ENCODE data around the gene LDLRAD4. TPM values are rescaled to one million over a fixed set of nuclear protein-coding genes. Genes with fewer than 3 reads are reported as not detected.

Gene LDLRAD4
- total and polyA plus RNA-seq, 2 donors (not counting 1 experiment from before 2014, with no cell fraction given) = 13.9 to 35.7 TPM

- Mint-ChIP-seq H3K4me3 (no peak overlapping the region), H3K27me3 (no peaks in the 10 kb centered on the region), H3K4me1 (peaks cover 59% of the 10 kb centered on the region), H3K9me3 (ENCODE audit: insufficient read depth) (no peaks in the 10 kb centered on the region), H3K27ac (peak overlapping the region; percentile 5)
- H3K4me3 ChIP-seq (ENCODE audit: control extremely low read depth in 1 of 5, extremely low read depth in 1 of 5, insufficient read depth in 1 of 5, low read depth in 2 of 5, low read length in 4 of 5) = no peak overlapping the region
- H3K9ac ChIP-seq (ENCODE audit: low read length) = no peak overlapping the region
- no peak for DNase-seq
- intact Hi-C loops (cut with micrococcal nuclease) = no loop called here
- H3K9me3 ChIP-seq (ENCODE audit: control extremely low read depth in 1 of 3, control insufficient read depth in 2 of 3, insufficient read depth in 1 of 3, low read length in 2 of 3) = no peaks in the 10 kb centered on the region
- 93% methylated on average over 19 of the region's 27 CpGs for WGBS (ENCODE audit: insufficient coverage)
- H2AFZ ChIP-seq (ENCODE audit: insufficient read depth, low read depth, low read length, poor library complexity, severe bottlenecking) = no peak overlapping the region
- no peak overlapping the region for H3K4me2 ChIP-seq (replicated peaks; ENCODE audit: low read depth, low read length, poor library complexity, severe bottlenecking)
- H3K4me1 ChIP-seq (ENCODE audit: control insufficient read depth in 2 of 2, insufficient read depth in 2 of 2, low read length in 2 of 2) = peaks cover 44 to 46% of the 10 kb centered on the region in 2 donors
- peaks cover 18% of the 10 kb centered on the region for H3K79me2 ChIP-seq (ENCODE audit: control insufficient read depth, insufficient read depth, low read length)
- no peak for ATAC-seq (ENCODE audit: low read depth)
- CTCF ChIA-PET = interaction anchor here (1.0 to 2.9 kb wide), 2 partner anchors 16 to 23 kb away, joined by 3 to 12 read pairs; no protein-coding TSS in a partner anchor
- POLR2A ChIA-PET = no interaction called here
- no peaks in the 10 kb centered on the region for H3K27me3 ChIP-seq (replicated peaks in 1 of 4; ENCODE audit: control extremely low read depth in 1 of 4, control insufficient read depth in 3 of 4, insufficient read depth in 4 of 4, low read length in 3 of 4)
- no peaks in the 10 kb centered on the region for H4K20me1 ChIP-seq (ENCODE audit: control insufficient read depth, insufficient read depth, low read length, poor library complexity, severe bottlenecking)
- TF ChIP-seq, protein P1, sequence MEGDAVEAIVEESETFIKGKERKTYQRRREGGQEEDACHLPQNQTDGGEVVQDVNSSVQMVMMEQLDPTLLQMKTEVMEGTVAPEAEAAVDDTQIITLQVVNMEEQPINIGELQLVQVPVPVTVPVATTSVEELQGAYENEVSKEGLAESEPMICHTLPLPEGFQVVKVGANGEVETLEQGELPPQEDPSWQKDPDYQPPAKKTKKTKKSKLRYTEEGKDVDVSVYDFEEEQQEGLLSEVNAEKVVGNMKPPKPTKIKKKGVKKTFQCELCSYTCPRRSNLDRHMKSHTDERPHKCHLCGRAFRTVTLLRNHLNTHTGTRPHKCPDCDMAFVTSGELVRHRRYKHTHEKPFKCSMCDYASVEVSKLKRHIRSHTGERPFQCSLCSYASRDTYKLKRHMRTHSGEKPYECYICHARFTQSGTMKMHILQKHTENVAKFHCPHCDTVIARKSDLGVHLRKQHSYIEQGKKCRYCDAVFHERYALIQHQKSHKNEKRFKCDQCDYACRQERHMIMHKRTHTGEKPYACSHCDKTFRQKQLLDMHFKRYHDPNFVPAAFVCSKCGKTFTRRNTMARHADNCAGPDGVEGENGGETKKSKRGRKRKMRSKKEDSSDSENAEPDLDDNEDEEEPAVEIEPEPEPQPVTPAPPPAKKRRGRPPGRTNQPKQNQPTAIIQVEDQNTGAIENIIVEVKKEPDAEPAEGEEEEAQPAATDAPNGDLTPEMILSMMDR (IDR thresholded peaks at IDR 0.05) = no peak
- TF ChIP-seq EZH2 (IDR thresholded peaks at IDR 0.05; ENCODE audit: borderline replicate concordance, insufficient read depth, low read depth, low read length, poor library complexity, severe bottlenecking) = no peak
- H3K27ac ChIP-seq (ENCODE audit: low read length in 2 of 2) = peak overlapping the region in 1 of 2 donors; percentile 76
- H3K36me3 ChIP-seq (replicated peaks in 1 of 2; ENCODE audit: control extremely low read depth in 1 of 2, control insufficient read depth in 1 of 2, extremely low read depth in 1 of 2, insufficient read depth in 2 of 2, low read length in 1 of 2) = no peaks in the 10 kb centered on the region
Observed at GRCh38 chr18:13583576-13584550, 365.3 kb downstream of the LDLRAD4 start.
